HG03565 (cell line): ENCODE results near the gene ZC3H4.
"Not testable (repeated sequence)": the region's sequence is repeated elsewhere in the genome, so short reads cannot be mapped to it uniquely, and the experiment has no call there.

Experiments used
- ATAC-seq: cut with Tn5 transposase; IDR thresholded peaks from one replicate; pipeline ENCODE4 v1.9.1; 2021; ENCODE audit warnings: mild to moderate bottlenecking, moderate library complexity; ENCODE audit not compliant: unreplicated experiment

ZC3H4 gene

DNA sequence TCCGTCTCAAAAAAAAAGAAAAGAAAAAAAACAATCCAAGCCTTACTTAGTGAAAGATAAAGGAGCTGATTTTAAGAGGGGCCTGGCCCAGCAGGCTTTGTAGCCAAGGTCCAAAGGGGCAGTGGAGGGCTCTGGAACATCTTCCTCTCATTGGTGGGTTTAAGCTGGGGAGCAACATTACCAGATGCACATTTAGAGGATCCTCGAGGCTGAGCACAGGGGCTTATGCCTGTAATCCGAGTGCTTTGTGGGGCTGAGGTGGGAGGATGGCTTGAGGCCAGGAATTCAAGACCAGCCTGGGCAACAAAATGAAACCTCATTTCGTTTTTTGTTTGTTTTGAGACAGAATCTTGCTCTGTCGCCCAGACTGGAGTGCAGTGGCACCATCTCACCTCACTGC lies 57.2 kb downstream of the ZC3H4 start:
- ATAC-seq, result no peak

DNA sequence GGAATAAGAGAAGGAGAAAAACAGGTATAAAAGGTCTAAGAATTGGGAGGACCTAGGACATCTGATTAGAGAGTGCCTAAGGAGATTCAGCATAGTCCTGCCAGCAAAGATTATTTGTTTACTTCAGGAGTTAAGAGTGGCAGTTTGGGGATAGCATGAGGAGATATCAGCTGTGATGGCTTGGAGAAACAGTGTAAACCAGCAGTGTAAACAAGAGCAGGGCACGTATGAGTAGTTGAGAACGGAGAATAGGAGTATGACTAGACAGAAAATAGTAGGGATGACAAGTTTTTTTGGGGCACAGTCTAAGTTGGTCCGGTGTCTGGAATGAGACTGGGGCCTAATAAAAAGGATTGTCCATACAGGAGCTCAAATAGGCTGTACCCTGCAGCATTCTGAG lies 63.0 kb downstream of the ZC3H4 start:
- ATAC-seq, result not testable (repeated sequence)

DNA sequence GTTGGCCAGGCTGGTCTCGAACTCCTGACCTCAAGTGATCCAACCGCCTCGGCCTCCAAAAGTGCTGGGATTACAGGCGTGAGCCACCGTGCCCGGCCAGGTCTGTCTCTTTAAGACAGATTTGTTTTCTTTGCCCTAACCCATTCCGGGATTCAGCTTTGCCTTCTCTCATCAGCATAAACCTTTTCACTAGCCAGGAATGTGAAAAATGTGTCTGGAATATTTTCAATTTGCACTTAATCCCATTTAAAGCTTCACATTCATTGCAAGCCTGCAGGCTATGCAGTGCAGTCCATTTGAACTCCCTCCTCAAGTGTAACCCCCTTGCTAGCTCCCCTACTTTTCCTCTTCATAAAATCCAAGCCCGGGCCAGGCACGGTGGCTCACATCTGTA lies 64.3 kb downstream of the ZC3H4 start:
- ATAC-seq, result no peak

DNA sequence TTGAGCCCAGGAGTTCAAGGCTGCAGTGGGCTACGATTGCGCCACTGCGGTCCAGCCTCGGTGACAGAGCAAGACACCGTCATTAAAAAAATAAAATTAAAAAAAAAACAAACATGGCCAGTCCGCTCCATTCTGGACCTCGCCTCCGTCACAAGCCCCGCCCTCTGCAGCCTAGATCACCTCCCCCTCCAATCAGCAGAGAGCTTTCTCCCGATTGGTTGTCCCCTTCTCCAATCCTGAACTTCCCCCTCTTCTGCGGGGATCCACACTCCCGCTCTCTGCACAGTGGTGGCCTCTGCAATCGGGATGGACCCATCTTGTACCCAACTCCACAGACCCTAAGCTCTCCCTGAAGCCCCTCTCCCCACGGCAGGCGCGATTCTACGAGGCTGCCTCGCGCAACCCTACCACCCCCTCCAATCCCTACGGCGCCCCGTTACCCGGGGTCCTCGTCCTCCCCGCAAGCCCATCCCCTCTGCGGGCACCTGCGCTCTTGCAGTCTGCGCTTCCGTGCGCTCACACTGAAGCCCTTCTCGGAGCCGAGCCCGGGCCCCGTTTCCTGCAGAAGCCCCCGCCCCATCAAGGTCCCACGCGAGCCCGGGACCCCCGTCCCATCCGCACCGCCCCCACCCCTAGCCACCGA lies 65.7 kb downstream of the ZC3H4 start:
- ATAC-seq, result no peak

DNA sequence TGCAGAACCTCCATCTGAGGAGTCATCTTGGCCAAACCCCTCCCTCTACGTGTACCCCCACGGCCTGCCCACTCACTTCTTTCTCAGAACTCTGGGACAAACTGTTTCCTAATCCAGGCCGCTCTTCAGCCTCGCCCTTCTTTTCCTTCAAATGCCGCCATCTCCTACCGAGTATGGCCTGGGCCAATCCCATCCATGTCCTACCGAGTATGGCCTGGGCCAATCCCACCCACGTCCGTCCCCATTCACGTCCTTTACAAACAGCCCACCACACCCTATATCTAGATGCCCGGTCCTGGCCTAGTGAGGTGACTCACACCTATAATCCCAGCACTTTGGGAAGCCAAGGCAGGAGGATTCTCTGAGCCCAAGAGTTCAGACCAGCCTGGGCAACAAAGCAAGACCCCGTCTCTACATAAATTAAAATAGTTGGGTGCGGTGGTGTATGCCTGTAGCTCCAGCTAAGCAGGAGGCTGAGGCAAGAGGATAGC lies 66.3 kb downstream of the ZC3H4 start:
- no peak for ATAC-seq

DNA sequence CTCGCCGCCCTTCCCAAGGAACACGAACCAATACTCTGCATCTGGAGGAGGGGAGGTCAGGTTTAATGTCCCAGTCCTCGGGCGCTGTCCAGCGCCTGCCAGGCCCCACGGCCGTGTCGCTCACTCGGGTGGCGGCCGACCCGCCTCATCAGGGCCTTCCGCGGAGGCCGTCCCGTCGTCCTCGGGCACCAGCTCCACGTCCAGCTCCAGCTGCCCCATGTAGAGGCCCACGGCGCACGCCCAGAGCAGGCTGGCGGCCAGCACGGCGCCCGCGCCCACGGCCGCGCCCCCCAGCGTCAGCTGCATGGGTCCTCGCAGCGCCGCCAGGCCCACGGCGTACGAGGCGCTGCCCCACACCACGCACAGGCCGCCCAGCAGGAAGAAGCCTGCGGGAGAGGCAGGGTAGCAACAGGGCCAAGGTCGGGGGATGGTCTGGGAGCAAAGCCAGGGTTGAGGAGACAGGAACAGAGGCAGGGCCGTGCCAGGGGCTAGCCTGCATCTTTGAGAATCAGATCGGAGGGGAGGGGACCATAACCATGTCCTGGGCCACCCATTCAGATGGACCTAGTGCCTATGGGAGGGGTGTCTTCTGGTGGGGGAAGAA lies 67.6 kb downstream of the ZC3H4 start:
- no peak for ATAC-seq

DNA sequence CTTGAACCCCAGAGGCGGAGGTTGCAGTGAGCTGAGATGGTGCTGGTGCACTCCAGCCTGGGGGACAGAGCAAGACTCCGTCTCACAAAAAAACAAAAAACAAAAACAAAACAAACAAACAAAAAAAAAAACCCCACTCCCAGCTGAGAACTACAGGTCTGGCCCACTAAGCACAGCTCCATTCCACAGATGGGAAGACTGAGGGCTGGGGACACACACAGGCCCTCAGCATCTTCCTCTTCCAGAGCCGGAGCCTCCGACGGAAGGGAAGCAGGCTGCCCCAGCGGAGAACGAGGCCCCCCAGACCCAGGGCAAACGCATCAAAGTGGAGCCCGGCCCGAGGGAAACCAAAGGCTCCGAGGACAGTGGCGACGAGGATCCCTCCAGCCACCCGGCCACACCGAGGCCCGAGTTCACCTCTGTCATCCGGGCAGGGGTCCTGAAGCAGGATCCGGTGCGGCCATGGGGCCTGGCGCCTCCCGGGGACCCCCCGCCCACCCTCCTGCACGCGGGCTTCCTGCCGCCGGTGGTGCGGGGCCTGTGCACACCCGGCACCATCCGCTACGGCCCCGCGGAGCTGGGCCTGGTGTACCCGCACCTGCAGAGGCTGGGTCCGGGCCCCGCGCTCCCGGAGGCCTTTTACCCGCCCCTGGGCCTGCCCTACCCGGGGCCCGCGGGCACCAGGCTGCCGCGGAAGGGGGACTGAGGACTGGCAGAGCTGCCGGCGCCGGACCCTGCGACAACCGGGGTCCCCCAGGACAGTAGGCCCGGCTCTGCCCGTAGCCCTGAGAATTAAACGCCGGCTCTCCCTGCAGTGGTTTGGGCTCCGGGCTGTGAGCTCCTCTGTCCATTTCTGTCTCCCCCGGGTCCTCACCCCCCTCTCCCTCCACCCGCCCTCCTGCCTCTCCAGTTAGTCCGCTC lies 68.4 kb downstream of the ZC3H4 start:
- no peak for ATAC-seq

DNA sequence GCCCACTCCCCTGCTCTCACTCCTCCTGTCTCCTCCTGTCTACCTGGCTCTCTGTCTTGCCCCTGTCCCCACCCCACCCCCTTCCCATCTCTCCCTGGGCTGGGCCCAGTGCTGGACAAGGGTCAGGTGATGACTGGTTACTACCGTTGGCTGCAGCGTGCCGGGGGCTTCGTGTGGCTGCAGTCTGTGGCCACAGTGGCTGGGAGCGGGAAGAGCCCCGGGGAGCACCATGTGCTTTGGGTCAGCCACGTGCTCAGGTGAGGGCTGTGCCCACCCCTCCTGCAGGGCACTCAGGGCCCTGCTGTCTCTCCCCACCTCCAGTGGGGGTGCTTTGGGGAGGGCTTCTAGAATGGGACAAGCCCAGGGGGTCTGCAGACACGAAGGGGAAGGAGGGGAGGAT lies 72.7 kb downstream of the ZC3H4 start:
- no peak for ATAC-seq

DNA sequence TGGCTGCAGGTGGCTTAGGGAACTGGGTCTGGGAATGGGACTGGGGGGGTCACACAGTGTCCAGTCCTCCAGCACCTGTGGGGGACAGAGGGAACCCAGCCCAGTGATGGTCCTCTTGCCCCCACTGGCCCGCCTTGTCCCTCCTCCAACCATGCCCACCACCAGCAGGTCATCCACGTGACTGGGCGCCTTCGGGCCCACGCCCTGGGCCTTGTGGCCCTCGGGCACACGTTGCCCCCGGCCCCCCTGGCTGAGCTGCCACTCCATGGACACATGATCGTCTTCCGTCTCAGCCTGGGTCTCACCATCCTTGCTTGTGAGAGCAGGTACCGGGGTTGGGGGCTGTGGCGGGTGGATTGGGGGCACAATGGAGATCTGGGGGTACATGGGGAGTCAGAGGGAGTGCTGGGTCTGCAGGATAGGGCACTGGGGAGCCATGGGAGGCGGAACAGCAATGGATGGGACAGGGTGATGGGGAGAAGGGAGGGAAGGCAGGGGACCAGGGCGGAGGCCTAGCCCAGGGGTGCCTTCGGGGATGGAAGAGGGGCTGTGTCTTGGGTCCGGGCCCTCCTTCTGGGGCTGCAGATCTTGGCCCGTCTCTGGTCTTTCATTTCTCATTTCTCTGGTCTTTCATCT lies 74.2 kb downstream of the ZC3H4 start:
- ATAC-seq, result no peak

DNA sequence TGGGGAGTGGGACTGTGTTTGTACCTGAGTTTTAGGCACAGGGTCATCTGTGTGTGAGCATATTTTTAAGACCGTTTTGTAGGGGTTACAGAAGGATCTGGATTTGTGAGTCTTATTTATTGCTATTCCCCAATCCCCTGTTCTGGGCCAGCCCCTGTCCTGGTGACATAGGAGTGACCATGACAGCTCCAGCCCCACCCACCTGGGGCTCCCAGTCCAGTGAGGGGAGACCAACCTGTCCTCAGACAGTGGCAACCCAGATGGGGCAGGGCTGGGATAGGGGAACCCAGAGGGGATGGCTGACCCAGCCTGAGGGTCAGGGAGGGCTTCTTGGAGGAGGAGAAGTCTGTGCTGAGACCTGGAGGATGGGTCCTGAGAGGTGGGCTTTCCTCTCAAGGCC lies 75.8 kb downstream of the ZC3H4 start:
- no peak for ATAC-seq

DNA sequence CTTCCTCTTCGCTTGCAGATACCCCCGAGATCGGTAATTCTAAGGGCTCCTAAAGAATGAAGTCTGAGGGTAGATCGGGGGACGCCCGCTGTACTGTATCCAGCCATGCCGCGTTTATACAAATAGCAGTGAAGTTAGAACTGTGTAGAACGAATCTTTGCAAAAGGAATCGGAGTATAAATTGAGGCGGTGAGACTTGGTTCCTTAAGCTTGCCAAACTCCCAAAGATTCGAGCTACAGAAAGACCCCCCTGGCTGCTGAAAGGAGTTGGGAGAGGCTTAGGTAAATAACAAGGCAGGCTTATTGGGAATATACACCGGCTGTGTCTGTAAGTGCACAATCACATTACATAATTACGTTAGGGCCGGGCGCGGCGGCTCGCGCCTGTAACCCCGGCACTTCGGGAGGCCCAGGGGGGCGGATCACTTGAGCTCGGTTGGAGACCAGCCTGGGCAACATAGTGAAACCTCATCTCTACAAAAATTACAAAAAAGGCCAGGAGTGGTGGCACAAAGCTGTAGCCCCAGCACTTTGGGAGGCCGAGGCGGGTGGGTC lies 77.4 kb downstream of the ZC3H4 start:
- ATAC-seq, result no peak

DNA sequence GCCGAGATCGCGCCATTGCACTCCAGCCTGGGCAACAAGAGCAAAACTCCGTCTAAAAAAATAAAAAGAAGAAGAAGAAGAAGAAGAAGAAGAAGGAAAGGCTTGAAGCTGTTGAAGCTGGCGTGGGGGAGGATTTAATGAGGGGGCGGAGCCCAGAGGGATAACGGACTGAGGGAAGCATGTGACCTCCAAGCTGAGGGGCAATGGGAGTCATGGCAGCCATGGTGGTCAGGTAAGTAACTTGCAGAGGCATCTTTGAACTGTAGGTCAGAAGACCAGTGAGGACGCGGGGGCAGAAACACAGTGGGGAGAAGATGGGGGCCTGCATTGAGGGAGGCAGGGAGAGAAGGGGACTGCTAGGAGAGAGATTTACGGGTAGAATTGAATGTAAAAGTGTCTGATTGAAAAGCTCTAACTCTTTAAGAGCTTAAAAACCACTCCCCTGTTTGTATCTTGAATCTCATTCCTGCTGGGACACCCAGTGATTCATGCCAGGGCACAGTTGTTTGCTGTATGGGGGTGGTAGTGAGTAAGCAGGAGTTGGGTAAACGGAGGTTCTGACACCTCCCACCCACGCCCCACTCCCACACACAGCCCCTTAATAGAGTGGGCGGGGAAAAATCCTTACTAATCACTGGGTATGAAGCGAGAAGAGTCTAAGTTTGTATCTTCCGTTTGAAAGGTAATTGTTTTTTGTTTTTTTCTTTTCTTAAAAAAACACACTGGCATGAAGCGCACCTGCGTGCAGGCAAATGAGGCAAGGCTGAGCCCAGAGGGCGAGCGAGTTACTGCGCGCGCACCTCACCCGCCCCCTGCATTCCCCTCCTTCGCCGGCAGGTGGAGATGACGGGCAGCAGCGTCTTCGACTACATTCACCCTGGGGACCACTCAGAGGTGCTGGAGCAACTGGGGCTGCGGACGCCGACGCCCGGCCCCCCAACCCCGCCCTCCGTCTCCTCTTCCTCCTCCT lies 78.2 kb downstream of the ZC3H4 start:
- ATAC-seq, result peak; percentile 82

DNA sequence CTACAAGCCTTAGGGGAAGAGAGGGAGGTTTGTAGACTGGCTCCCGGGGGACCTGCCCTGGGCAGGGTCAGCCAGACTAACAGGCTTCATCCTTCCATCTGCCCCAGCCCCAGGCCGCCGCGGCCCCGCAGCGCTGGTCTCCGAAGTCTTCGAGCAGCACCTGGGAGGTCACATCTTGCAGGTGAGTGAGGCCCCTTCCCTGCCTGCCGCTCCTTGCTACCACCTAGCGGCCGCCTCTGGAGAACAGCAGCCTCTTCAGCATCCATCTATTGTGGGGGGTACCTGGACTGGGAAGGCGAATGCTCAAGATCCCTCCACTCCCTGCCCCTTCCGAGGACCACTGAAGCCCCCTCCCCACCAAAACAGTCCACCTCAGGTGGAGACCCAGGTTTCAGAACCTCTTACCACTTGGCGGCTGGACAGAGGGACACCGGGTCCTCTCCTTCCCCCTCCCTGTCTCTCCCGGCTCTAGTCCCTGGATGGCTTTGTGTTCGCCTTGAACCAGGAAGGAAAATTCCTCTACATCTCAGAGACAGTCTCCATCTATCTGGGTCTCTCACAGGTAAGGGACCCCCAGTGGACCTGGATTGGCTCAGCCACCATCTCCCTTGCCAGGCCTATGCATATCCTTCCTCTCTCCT lies 81.3 kb downstream of the ZC3H4 start:
- no peak for ATAC-seq

DNA sequence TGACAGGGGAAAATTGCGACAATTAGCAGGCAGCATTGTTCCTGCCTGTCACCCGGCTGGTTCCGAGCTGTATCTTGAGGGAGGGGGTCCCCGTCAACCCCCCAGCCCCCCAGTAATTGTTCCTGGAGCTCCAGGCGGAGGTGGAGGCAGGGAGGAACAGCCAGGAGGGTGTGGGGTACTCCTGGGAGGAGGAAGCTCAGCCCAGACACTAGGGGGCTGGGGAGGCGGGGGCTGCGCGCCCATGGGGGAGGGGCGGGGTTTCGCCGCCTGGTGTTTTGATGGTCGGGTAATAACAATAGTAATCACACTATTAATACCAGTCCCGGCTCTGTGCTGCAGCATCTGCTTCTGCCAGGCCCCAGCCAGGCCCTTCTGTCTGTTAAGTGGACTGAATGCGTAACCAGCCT lies 85.4 kb downstream of the ZC3H4 start:
- no peak for ATAC-seq

DNA sequence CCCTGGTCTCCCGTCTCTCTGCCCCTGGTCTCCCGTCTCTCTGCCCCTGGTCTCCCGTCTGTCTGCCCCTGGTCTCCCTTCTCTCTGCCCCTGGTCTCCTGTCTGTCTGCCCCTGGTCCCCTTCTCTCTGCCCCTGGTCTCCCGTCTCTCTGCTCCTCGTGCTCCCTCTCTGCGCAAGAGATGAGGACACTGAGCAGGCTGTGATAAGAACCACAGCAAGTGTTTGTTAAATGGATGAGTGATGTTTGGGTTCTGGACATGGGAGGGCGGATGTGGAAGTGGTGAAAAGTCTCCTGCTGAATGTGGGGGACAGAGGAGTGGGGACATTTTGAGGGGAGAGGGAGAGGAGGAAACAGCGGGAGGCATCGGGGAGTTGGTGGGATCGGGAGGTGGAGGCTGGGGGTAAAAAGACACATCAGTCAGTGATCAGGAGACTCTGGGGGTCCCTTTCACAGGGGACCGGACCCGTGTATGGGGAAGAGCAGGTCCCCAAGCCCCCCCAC lies 85.9 kb downstream of the ZC3H4 start:
- ATAC-seq, result no peak

DNA sequence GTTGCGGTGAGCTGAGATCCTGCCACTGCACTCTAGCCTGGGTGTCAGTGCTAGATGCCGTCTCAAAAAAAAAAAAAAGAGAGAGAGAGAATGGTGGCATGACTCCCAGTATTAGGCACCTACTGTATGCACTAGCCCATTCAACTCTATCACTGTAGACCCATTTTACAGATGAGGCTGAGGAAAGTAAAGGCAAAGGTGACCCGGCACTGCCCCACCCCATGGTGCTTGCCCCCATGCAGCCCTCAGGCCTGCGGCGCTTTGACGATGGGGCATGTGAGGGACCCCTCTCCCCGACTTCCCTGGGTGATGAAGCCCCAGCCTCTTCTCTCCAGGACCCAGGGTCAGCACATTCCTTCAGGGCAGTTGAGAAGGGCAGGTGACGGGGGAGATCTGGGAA lies 86.7 kb downstream of the ZC3H4 start:
- ATAC-seq, result no peak

DNA sequence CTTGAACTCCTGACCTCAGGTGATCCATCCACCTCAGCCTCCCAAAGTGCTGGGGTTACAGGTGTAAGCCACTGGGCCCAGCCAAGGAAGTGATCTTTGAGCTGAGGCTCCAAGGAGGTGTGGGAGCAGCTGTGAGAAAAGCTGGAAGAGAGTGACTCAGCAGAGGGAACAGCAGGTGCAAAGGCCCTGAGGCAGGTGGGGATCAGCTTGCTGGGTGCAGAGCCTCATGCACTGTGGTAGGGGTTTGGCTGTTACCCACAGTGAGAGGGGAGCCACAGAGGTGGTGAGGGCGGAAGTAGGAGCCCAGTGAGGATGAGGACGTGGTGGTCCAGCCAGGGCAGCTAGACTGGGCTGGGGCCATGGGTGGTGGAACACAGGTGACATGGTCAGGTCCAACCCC lies 87.4 kb downstream of the ZC3H4 start:
- no peak for ATAC-seq

DNA sequence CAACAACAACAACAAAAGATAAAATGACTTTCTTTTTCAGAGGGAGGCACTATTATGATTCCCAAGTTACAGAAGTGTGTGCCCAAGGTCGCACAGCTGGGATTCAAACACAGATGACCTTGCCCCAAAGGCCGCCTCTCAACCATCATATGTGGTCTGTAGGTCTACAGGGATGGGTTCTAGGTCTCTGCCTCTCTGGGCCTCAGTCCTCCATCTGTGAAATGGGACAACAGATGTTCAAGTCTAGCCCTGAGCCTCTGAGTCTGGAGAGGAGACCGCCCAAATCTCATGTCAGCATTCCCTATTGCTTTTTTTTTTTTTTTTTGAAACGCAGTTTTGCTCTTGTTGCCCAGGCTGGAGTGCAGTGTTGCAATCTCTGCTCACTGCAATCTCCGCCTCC lies 89.1 kb downstream of the ZC3H4 start:
- no peak for ATAC-seq

DNA sequence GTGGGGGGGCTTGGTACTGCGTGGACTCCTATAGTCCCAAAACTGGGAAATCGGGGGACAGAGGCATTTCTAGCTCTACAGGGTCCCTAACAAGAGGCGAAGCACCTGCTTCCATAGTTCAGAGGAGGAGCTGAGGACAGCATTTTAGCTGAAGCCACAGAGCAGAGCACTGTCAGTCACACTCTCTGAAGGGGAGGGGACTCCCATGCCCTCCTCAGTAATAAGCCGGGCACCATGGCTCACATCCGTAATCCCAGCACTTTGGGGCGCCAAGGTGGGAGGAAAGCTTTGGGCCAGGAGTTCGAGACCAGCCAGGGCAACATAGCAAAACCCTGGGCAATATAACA lies 90.2 kb downstream of the ZC3H4 start:
- ATAC-seq, result no peak
